GM18526 (cell line): Measurements from ENCODE around the gene CLEC3B.

ENCODE experiments used
- POLR2A ChIP-seq: IDR thresholded peaks from 3 replicates; pipeline ENCODE4 v1.6.1; 2011; ENCODE audit not compliant: insufficient read length; ENCODE audit errors: extremely low read depth

The CLEC3B gene, protein sequence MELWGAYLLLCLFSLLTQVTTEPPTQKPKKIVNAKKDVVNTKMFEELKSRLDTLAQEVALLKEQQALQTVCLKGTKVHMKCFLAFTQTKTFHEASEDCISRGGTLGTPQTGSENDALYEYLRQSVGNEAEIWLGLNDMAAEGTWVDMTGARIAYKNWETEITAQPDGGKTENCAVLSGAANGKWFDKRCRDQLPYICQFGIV

GRCh38 chr3:45026038-45026437 is at the start of gene CLEC3B:
Gene CLEC3B (plus strand): TSS chr3:45026303. CDS start chr3:45026363, 60 bp downstream.
- no peak for TF ChIP-seq POLR2A

GRCh38 chr3:44981220-44981619 is 44.9 kb upstream of the CLEC3B start:
- TF ChIP-seq POLR2A = no peak

GRCh38 chr3:44981751-44982150 is 44.4 kb upstream of the CLEC3B start:
- TF ChIP-seq POLR2A = no peak

GRCh38 chr3:44982817-44983216 is 43.3 kb upstream of the CLEC3B start:
- no peak for TF ChIP-seq POLR2A

- TF ChIP-seq POLR2A = no peak
These were observed 42.6 kb upstream of the CLEC3B start for GRCh38 chr3:44983484-44983941.

- TF ChIP-seq POLR2A = no peak
These were observed 41.8 kb upstream of the CLEC3B start for GRCh38 chr3:44984335-44984734.

- no peak for TF ChIP-seq POLR2A
These were observed 38.8 kb upstream of the CLEC3B start for GRCh38 chr3:44987332-44987731.

GRCh38 chr3:44988073-44988472 is 38.0 kb upstream of the CLEC3B start:
- no peak for TF ChIP-seq POLR2A

DNA sequence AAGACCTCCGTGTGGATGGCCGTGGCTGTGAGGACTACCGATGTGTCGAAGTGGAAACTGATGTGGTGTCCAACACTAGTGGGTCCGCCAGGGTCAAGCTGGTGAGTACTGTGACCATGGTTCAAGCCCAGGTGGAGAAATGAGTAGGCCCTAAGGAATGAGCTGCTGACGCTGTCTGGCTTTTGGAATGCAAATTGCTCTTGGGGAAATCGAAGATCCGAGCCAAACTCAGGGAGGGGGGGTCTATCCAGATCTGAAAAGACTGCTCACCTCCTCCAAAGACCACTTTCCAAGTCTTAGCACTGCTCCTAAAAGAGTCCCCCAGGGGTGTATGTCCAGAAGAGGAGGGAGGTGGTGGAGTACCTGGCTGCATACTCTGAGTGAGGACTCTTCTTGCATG is 37.0 kb upstream of the CLEC3B start:
- no peak for TF ChIP-seq POLR2A

DNA sequence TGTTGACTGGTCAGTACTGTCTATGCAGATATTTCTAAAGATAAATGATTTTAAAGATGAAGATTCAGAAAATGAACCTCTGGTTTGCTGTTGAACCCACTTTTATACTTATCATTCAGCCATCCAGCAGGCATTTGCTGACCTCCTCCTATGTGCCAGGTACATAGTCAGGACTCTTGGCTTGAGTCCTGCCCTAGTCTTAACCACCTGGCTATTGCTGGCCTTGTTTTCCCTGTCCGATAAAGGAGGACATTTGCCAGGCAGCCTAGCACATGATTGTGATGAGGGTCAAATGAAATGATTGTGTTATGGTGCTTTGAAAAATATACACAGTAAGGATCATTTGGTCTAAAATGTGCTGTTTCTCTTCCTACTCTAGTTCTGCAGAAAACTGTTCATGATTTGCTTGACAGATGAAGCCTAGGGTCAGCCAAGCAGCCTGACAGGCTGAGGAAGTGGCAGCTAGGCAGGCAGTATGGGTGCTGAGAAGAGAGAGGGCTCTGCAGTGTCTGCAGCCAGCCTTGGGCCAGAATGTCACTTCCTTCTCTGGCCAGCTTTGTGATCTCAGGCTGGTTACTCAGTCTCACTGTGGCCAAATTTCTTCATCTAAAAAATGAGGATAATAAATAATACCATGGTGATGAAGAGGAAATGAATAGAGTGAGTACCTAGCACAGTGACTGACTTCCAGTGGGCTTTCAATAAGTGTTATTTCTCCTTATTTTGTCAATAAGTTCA is 36.3 kb upstream of the CLEC3B start:
- TF ChIP-seq POLR2A = no peak

DNA sequence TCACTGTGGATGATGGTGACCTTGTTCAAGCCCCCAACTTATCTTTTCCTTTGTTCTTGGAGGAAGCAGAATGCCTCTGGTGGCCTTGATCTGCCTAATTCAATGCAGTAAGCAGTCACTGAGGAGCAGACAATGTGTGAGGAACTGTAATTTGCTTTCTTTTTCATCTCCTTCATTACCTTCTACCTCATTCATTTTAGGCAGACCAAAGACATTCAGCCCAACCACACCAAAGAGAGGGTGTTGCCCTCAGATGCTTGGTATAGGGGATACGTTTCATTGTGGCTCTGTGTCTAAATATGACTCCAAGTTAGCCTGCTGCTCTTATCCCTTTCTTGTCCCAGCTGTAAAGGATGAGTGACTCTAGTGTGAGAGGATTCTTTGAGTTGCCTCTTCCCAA is 34.8 kb upstream of the CLEC3B start:
- TF ChIP-seq POLR2A = no peak

DNA sequence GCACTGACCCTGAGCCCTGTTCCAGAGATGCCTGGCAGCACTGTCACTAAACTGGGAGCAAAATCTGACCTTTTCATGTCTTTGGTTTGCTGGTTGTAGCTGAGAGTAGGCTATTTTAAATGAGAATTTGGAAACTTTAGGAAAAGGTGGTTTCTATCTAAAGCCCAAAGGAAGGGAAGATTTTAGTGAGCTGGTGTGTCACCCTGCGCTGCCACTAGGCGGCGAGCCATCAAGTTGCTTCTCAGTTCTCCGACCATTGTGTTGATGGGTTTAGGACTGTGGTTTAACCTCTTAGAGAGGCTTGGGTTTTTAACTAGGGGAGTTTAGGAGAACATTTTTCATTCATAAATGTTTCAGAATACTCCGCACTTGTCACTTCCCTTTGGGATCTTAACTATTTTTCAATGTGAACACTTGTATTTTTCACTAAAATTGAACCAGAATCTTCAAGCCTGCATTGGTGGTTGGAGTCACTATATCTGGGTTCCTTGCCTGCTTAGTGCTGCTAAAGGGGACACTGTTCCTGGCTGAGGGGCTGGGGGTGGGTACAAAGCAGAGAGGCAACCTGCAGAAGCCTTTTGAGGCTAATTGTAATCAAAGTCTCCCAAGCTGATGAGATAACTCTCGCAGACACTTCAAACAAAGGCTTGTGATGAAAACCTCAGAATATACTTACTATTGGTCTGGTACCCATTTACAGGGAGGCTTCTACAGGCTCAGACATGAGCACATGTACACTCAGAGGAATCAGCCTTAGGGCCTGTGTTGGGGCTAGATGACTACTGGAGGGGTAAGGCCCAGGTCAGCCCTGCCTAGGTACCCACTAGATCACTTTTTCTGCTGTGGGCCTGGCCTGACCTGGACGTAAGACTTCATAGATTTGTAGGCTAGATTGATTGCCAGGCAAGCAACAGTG is 33.3 kb upstream of the CLEC3B start:
- no peak for TF ChIP-seq POLR2A

- no peak for TF ChIP-seq POLR2A
These were observed 32.5 kb upstream of the CLEC3B start for GRCh38 chr3:44993471-44994205.

DNA sequence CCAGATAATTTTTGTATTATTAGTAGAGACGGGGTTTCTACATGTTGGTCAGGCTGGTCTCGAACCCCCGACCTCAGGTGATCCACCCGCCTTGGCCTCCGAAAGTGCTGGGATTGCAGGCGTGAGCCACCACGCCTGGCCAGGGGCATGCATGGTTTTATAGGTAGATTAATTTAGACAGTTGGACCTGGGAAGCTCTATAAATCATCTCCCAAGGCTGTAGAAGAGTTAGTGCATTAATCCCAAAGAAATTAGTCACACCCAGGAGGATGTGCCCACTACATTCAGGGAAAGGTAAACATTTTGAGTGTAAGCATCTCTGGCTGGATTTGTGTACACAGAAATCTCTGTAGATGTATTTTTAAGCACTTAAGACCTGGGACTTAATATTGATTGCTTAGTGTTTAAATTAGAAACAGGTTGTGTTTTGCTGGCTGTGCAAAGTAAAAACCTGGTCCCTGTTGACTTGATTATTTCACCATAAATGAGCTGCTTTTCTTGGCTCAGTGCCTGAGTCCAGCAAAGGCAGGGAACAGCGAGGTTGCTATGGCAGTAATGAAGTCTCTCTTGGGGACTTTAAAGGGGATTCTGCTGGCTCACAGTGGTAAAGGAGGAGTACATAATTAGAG is 30.8 kb upstream of the CLEC3B start:
- TF ChIP-seq POLR2A = no peak

DNA sequence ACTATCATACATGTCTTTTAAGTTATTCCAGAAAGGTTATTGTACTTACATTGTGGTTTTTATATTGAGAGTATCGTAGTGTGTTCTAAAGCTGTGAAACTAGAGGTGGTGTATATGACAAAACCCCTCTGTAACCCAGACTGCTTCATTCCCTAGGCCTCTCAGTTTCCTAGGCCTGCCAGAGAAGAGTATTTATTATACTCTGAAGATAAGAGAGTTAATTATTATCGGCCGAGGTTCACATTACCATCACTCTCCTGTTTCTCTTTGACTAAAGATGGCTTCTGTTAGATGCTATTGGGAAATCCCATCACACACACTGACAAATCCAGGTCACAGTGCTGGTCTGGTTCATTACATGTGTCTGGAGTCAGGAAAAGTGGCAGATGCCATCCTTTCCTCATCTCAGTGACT is 29.5 kb upstream of the CLEC3B start:
- TF ChIP-seq POLR2A = no peak

- no peak for TF ChIP-seq POLR2A
These were observed 26.3 kb upstream of the CLEC3B start for GRCh38 chr3:44999782-45000181.
